SK-N-MC (cell line): Measurements from ENCODE around the gene SLC16A5.

Experiments
- EZH2 ChIP-seq: fragments of 200-600 bp; sonication (generic); IDR thresholded peaks from one replicate; pipeline ENCODE4 v1.6.1; 2017; ENCODE audit warnings: antibody characterized with exemption
- FOXP2 ChIP-seq: optimal IDR thresholded peaks from 2 replicates; pipeline ENCODE3; 2011; ENCODE audit warnings: mild to moderate bottlenecking, moderate library complexity; ENCODE audit not compliant: insufficient read depth; ENCODE audit errors: extremely low read length, control extremely low read depth
- POLR2AphosphoS5 ChIP-seq: IDR thresholded peaks from 2 replicates; pipeline ENCODE4 v1.6.1; 2012; ENCODE audit warnings: mild to moderate bottlenecking, low read depth, low read length, borderline replicate concordance

DNA sequence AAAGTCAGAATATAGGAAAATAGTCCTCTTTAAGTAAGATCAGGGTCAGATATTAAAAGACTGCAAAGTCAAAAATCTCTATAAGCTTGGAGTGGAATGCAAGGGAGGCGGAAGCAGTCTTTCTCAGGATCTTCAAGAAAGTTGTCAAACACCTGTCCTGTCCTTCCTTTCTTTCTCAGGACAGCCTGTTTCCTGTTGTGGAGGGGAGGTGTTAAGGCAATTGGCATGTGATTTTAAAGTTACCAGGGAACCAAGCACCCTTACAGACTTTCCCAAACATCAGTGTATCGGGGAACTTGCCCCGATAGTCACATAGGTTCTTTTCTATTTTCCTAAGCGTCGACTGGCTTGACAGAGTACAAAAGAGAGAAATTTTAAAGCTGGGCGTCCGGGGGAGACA is 43.0 kb upstream of the SLC16A5 start:
- TF ChIP-seq EZH2 (no peak), POLR2AphosphoS5 (no peak), FOXP2 (no peak)
